HG03280 (cell line): ENCODE measurements around the gene TRPM6.

Source experiments
- ATAC-seq: cut with Tn5 transposase; IDR thresholded peaks from one replicate; pipeline ENCODE4 v1.9.1; 2021; ENCODE audit warnings: mild to moderate bottlenecking, moderate library complexity; ENCODE audit not compliant: unreplicated experiment

The TRPM6 gene

DNA sequence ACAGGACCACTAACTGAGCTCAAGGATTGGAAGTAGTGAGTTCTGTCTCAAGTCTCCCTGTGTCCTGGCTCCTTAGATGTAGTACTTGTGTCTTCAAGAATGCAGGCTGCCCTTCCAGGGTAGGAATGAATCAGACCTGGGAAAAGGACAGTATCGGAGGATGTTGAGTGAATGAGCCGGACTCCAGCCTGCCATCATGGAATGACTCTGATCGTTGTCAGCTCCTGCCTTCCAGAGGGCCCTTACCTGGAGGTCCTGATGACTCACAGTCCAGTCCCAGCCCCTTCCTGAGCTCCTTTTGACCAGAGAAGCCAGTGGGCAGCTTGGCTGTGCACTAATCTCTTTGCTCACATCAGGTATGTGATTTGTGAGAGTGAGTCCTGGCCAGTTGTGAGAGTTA is 161.1 kb downstream of the TRPM6 start:
- no peak for ATAC-seq

DNA sequence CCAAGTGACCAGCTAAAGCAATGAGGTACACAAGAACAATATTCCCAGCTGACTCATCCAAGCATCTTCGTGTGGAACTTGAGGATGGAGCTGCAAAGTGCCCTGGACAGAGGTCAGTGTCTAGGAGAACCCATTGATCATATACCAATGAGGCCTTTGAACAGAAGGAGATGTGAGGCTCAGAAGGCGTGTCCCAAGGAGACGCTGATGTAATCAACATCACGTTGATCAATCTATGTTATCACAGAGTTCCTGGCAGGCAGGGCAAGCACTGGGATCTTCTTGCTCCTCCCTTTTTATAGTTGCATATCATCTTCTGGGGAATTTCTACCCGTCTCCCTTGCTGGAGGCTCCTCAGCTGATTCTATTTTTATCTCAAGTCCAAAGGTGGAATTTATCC is 163.4 kb downstream of the TRPM6 start:
- no peak for ATAC-seq

DNA sequence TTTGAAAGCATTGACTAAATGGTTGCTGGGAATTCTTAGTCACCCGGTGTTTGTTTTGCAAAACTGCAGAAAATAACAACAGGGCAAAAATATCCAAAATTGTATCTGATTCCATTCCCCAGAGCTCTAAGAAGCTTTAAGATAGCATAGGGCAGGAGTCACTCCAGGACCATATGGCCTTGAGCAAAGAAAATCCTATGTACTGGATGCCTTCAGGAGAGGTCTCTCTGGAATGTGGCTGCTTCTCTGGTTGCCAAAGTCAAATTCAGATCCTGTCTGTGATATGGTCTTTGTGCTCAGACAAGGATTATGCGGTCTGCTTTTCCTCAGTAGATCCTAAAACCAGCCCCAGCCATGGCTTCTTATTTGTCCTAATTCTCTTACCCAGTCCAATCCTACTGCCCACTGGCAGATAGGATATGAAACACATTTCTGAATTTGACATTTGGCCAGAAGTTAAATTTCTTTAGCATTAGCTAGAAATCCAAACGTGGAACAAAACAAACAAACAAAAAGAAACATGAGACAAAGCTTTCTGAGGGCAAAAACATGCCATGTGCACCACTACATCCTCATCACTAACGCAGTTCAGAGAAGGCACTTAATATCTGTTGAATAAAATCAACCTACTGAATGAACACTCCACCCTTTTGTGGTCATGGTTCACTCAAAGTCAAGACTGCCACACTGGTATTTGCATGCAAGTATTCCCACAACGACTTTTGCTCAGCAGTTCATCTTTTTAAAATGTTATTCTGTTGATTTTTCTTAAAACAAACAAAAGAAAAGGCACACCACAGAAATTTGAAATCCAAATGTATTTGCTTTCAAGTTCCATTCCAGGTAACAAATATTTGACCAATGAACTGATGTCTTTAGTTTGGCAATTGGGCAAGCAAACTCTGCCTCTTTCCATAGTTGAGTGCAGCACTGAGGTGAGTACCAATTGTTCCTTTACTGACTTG is 165.7 kb downstream of the TRPM6 start:
- ATAC-seq = no peak

DNA sequence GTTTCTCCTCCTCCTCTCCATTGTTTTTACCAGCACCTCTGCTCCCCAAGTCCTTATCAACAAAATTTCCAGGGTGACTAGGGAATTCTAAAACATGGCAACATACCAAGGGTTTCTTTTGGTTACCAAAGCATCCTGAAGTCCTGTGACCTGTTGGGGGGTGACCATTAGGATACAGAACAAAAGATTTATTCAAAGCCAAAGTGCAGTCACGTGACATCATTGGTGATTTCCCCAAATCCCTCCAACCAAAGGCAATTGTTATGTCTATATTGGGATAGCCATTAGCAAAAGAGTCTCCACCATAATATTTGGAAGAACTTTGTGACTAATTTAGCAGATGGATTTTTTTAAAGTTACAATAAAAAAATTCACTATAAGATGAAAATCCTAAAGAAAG is 168.4 kb downstream of the TRPM6 start:
- no peak for ATAC-seq

DNA sequence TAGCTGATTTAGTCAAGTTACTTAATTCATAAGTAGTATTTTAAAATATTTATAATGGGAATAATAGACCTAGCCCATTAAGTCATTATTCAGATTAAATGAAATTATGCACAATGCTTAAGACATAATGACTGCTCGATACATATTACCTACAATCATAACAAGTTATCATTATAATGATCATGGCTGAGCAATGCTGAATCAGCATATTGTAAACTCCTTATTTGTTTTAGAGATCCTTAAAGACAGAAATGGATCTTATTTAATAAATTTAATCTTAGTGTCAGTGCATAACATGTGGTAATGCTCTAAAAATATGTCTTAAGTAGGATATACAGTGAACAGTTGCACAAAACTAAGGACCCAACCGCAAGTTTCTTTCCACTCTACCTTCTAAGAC is 169.0 kb downstream of the TRPM6 start:
- ATAC-seq = no peak

DNA sequence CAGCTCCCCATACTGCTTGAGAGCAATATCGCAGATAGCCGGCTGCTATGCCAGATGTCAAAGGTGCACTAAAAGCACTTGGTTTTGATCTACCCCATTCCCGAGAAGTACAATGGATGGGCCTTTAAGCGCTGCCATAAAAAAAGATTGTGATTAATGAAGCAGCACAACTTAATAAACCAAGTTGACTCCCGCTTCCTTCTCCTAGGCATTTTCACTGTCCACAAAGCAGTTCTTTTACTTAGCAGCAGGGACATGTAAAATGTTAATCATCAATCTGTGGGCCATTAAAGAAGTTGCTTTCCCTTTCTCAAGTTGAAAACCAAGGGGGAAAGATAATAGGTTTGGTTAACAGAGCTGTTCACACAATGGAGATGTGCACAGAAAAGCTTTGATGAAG is 176.4 kb downstream of the TRPM6 start:
- no peak for ATAC-seq

DNA sequence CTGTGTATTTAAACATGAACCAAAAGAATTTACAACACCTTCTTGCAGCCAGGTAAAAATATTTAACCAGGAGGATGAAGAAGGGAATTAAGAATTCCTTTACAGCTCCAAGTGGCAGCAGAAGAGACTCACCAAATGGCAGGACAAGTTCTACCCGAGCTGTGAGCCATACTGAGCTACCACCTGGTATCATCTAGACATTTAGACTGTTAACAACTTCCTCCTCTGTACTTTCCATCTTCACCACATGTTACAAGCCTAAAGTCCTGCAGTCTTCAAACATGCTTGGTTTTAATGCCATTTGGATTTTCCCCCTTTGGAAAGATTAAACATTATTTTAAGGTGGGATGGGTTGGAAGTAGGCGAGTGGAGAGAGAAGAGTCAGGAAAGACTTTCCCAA is 190.2 kb downstream of the TRPM6 start:
- no peak for ATAC-seq

DNA sequence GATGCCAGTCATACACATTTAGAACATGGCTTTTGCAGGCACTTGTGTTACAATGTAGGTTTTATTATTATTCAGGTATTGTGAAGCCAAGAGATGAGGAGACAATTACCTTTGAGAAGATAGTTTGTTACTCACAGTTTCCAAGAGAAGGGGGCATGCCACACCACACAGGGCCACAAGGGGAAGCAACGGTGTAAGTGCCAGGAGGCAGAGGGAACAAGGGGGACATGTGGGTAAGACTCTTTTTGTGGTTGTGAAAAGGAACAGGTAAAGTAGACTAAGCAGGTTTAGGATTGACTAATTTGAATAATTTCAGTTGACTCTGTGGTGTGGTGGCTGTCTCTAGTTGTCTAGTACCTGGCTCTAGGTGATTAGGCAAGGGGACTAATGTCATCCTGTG is 191.2 kb downstream of the TRPM6 start:
- ATAC-seq = no peak

DNA sequence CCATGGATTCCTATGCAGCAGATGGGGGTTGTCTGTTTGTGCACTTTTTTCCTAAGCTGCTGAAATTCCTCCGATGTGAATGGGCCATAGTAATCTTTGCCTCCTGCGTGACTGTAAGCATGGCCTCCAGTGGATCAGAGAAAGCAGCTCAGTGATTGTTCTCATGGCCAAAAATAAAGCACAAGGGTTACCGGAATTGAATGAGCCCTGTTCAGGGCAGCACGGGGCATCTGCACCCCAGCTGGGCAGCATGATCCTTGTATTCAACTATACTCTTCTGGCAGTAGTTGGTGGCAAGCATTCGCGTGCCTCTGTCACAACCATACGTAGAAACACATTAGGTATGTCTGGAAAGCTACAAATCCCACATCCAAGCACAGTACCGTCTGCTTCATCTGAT is 196.7 kb downstream of the TRPM6 start:
- no peak for ATAC-seq

DNA sequence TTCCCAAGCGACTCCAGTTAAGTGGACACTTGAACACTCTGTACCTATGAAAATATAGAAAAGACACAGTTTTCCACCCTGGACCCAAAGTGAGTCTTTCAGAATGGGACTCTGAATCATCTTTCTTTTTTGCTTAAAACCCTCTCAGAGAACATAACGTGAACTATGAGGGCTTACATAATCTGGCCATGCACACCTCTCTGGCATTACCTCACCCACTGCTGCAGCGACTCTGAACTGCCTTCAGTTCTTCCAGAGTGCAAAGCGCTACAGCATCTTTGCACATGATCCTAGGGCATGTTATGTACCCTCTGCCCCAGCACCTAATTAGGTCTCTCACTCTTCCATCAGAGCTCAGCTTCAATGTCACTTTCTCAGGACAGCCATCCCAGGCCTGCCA is 204.4 kb downstream of the TRPM6 start:
- ATAC-seq = no peak

DNA sequence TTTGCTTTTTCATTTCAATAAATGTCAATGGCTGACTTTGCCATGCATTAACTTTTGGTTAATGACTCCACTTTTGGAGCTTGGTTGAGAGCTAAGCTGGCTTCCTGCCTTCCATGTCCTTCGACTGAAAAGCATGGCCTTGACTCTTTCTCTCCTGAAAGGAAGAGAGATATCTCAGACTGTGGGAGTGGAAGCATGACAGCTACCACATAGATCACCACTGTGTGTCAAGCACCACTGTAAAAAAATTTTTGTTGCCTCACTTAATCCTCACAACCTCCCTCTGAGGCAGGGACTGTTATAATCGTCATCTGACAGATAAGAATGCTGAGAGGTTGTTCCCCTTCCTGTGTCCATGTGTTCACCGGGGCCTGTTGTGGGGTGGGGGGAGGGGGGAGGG is 205.8 kb downstream of the TRPM6 start:
- ATAC-seq = no peak

DNA sequence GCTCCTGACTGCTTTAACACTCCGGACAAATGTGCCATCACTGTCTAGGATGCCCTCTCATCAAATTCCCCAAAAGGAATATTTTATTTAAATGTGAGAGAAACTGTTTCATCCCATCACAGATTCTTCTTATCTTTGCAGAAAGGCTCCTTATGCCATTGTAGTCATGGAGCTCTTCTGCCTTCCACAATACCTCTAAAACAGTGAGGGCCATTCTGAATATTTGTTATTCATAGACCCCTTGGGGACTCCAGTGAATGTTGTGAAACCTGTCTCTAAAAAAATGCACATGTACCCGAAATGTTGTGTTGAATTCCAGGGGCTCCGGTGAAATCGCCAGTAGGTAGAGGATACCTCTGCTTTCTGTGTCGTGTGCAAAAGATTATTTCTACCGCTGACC is 213.6 kb downstream of the TRPM6 start:
- ATAC-seq = no peak
